ENCODE data around the gene AQP2. TPM values are rescaled to one million over a fixed set of nuclear protein-coding genes. Genes with fewer than 3 reads are reported as not detected.

Gene AQP2
- total RNA-seq, 4 donors from 2014 or later: not detected

DNA sequence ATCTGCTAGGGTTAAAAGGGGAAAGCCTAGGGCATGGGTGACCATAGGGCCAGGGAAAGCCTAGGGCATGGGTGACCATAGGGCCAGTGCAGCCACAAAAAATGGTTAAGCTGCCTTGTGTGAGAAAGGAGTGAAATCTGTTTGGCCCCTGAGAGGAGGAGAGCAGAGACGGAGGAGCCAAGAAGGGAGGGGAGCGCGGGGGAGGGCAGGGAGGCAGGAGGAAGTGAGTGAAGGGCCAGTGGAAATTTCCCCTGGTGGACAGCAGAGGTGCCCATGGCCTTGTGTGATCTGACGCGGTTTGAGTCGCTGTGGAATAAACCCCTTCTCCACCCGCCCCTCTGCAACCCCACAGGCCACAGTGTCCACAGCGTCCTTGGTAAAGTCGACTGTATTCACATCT, 21.6 kb downstream of the AQP2 start:
- intact Hi-C loops (cut with DNase I; ENCODE audit: low total_unique reads) (no loop called here), in situ Hi-C loops (cut with MboI; ENCODE audit: low sequenced_read_pairs in 4 of 4) (loop anchor here in 3 of 4 donors (5.0 kb wide), 3 partner anchors 80 to 95 kb away; partner anchors contain the start of gene ASIC1 (in 1 of the 3))
- no peak for ATAC-seq

DNA sequence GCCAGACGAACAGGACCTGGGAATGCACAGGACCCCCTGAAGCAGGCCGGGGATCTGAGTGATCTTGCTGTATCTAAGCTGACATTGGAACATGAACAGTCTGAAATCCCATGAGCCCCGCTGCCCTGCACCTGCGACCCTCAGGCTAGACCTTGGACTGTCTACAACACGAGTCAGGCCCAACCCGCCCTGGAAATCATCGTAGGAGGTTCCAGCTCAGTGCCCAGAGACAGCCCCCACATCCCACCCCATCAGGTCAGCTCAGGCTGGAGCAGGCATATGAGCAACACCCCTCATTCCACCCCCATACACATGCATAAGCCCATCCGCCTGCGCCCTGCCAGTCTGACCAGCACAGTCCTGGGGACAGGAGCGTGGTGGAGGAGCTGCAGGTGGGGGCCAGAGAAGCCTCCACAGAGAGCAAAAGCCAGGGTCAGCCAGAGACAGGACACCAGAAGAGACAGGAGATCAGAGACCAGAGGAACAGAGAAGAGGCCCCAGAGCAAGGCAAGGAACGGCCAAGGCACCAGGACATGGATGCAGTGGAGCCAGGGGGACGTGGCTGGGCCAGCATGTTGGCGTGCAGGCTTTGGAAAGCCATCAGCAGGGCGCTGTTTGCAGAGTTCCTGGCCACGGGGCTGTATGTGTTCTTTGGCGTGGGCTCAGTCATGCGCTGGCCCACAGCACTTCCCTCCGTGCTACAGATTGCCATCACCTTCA, 22.3 kb downstream of the AQP2 start, which contains the start of gene AQP6:
Gene AQP6, plus strand, starts transcription at position 307 of the 720 bp plus-strand sequence. Its CDS starts 227 bp downstream, at position 534.
- intact Hi-C loops (cut with DNase I; ENCODE audit: low total_unique reads): no loop called here
- no peak within 1 kb of the TSS for H3K4me3 ChIP-seq
- TF ChIP-seq, protein P1, sequence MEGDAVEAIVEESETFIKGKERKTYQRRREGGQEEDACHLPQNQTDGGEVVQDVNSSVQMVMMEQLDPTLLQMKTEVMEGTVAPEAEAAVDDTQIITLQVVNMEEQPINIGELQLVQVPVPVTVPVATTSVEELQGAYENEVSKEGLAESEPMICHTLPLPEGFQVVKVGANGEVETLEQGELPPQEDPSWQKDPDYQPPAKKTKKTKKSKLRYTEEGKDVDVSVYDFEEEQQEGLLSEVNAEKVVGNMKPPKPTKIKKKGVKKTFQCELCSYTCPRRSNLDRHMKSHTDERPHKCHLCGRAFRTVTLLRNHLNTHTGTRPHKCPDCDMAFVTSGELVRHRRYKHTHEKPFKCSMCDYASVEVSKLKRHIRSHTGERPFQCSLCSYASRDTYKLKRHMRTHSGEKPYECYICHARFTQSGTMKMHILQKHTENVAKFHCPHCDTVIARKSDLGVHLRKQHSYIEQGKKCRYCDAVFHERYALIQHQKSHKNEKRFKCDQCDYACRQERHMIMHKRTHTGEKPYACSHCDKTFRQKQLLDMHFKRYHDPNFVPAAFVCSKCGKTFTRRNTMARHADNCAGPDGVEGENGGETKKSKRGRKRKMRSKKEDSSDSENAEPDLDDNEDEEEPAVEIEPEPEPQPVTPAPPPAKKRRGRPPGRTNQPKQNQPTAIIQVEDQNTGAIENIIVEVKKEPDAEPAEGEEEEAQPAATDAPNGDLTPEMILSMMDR (IDR thresholded peaks at IDR 0.05 in 4 of 5, conservative IDR thresholded peaks at IDR 0.05 in 1 of 5): no peak
- TF ChIP-seq POLR2A (IDR thresholded peaks at IDR 0.05): no peak
- no peak for DNase-seq
- in situ Hi-C loops (cut with MboI; ENCODE audit: low sequenced_read_pairs in 4 of 4): loop anchor here in 3 of 4 donors (5.0 kb wide), 3 partner anchors 80 to 94 kb away; partner anchors contain the start of gene ASIC1 (in 1 of the 3)
- no peak for ATAC-seq
- no peak within 1 kb of the TSS for H3K27ac ChIP-seq
- no peaks in the 10 kb centered on the region for H3K4me1 ChIP-seq
- peaks cover 4 to 17% (median 5%) of the 10 kb centered on the region in 3 donors for H3K27me3 ChIP-seq
- no peaks in the 10 kb centered on the region for H3K36me3 ChIP-seq
- no peaks in the 10 kb centered on the region for H3K9me3 ChIP-seq

More for the DNA sequence above, 21.6 kb downstream of the AQP2 start:
- Histone ChIP-seq H3K36me3 (no peaks in the 10 kb centered on the region), H3K9me3 (no peaks in the 10 kb centered on the region), H3K4me1 (peaks cover 0 to 4% of the 10 kb centered on the region in 2 donors), H3K27ac (no peak overlapping the region), H3K27me3 (peaks cover 4 to 21% (median 10%) of the 10 kb centered on the region in 3 donors), H3K4me3 (no peak overlapping the region)
- no peak for DNase-seq
- TF ChIP-seq POLR2A (IDR thresholded peaks at IDR 0.05): no peak
- TF ChIP-seq, protein P1 (IDR thresholded peaks at IDR 0.05 in 4 of 5, conservative IDR thresholded peaks at IDR 0.05 in 1 of 5): no peak

DNA sequence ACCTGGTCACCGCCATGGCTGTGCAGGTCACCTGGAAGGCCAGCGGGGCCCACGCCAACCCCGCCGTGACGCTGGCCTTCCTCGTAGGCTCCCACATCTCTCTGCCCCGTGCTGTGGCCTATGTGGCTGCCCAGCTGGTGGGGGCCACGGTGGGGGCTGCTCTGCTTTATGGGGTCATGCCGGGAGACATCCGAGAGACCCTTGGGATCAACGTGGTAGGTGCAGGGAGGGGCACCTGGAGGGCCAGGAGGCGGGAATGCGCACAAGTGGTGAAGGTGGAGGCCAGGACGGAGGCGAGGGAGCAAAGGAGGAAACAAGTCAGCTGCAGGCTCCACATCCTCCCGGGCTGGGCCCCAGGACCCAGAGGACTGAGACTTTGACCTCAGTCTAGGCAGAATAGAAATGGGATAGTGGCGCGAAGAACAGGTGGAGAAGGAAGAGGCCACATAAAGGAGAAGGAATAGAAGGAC, 22.9 kb downstream of the AQP2 start:
- Histone ChIP-seq H3K9me3 (no peaks in the 10 kb centered on the region), H3K4me3 (no peak overlapping the region), H3K27me3 (peaks cover 2 to 11% (median 2%) of the 10 kb centered on the region in 3 donors), H3K27ac (no peak overlapping the region), H3K36me3 (no peaks in the 10 kb centered on the region), H3K4me1 (no peaks in the 10 kb centered on the region)
- ATAC-seq (no peak), DNase-seq (no peak)
- TF ChIP-seq, protein P1 (IDR thresholded peaks at IDR 0.05 in 4 of 5, conservative IDR thresholded peaks at IDR 0.05 in 1 of 5): no peak
- TF ChIP-seq POLR2A (IDR thresholded peaks at IDR 0.05): no peak
- intact Hi-C loops (cut with DNase I; ENCODE audit: low total_unique reads) (no loop called here), in situ Hi-C loops (cut with MboI; ENCODE audit: low sequenced_read_pairs in 4 of 4) (loop anchor here in 3 of 4 donors (5.0 kb wide), 3 partner anchors 79 to 94 kb away; partner anchors contain the start of gene ASIC1 (in 1 of the 3))

DNA sequence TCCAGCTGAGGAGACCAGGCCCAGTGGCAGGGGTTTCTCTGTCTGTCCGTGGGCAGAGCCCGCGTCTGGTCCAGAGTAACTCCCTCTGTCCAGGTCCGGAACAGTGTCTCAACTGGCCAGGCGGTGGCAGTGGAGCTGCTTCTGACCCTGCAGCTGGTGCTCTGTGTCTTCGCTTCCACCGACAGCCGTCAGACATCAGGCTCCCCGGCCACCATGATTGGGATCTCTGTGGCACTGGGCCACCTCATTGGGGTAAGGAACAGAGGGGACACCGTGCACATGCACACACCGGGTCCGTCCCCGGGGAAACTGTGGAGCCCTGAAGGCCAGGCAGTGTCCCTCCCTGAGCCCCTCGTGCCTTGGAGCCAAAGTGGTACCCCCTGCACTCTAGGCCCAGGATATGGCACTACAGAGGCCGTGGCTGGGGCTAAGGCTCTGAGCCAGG, 23.7 kb downstream of the AQP2 start:
- Histone ChIP-seq H3K27me3 (peaks cover 0 to 7% (median 0%) of the 10 kb centered on the region in 3 donors), H3K9me3 (no peaks in the 10 kb centered on the region), H3K36me3 (no peaks in the 10 kb centered on the region), H3K4me1 (no peaks in the 10 kb centered on the region), H3K27ac (no peak overlapping the region), H3K4me3 (no peak overlapping the region)
- intact Hi-C loops (cut with DNase I; ENCODE audit: low total_unique reads) (no loop called here), in situ Hi-C loops (cut with MboI; ENCODE audit: low sequenced_read_pairs in 4 of 4) (loop anchor here in 3 of 4 donors (5.0 kb wide), 3 partner anchors 78 to 93 kb away; partner anchors contain the start of gene ASIC1 (in 1 of the 3))
- TF ChIP-seq POLR2A (IDR thresholded peaks at IDR 0.05): no peak
- TF ChIP-seq, protein P1 (IDR thresholded peaks at IDR 0.05 in 4 of 5, conservative IDR thresholded peaks at IDR 0.05 in 1 of 5): peak in 2 of 5 experiments; percentile 23 to 30
- DNase-seq (peak; percentile 20 to 35), ATAC-seq (peak; percentile 51 to 56)
